ENCODE results near the gene NUAK1. TPM values are rescaled to one million over a fixed set of nuclear protein-coding genes. Genes with fewer than 3 reads are reported as not detected.

Gene NUAK1
- total and polyA plus RNA-seq, 2 experiments from 2014 or later, result 5.4 to 16.9 TPM

GRCh38 chr12:106096376-106096775, 42.4 kb downstream of the NUAK1 start:
- H3K27ac Mint-ChIP-seq, result no peak overlapping the region
- H3K9me3 Mint-ChIP-seq, result no peaks in the 10 kb centered on the region; the same call in 2 of the 3 replicates
- H3K4me3 ChIP-seq, result no peak overlapping the region
- no peaks in the 10 kb centered on the region for H3K36me3 ChIP-seq (ENCODE audit: insufficient read depth)
- no peaks in the 10 kb centered on the region for H3K27me3 ChIP-seq (ENCODE audit: insufficient read depth)
- no peak overlapping the region for H2AFZ ChIP-seq
- peaks cover 38% of the 10 kb centered on the region for H3K79me2 ChIP-seq (replicated peaks; ENCODE audit: insufficient read depth)
- H3K27ac ChIP-seq (ENCODE audit: low read depth), result no peak overlapping the region
- H3F3A ChIP-seq (replicated peaks; ENCODE audit: low read depth), result no peaks in the 10 kb centered on the region
- ATAC-seq (no peak), DNase-seq (ENCODE audit: low spot score) (no peak)
- no peak overlapping the region for H3K4me3 Mint-ChIP-seq
- H4K20me1 ChIP-seq (replicated peaks; ENCODE audit: insufficient read depth), result no peaks in the 10 kb centered on the region
- H3K9me2 ChIP-seq (ENCODE audit: insufficient read depth), result 0 out of 2 replicates have a peak, but pooled peaks cover 4% of the 10 kb centered on the region
- no peak overlapping the region for H3K4me2 ChIP-seq
- H3K36me3 Mint-ChIP-seq (ENCODE audit: low read depth), result peaks cover 15% of the 10 kb centered on the region; the same call in 2 of the 3 replicates
- peaks cover 35% of the 10 kb centered on the region for H3K4me1 Mint-ChIP-seq
- H3K27me3 Mint-ChIP-seq (ENCODE audit: insufficient read depth, low read depth, poor library complexity), result peaks cover 2% of the 10 kb centered on the region
- TF ChIP-seq POLR2AphosphoS5 (IDR thresholded peaks at IDR 0.05; ENCODE audit: low read depth), result no peak
- no peak for TF ChIP-seq EZH2 (IDR thresholded peaks at IDR 0.05; ENCODE audit: low read depth, unreplicated experiment)
- TF ChIP-seq REST (IDR thresholded peaks at IDR 0.05; ENCODE audit: unreplicated experiment), result no peak
- no peak for TF ChIP-seq CREB1 (CRISPR knock-in tag; IDR thresholded peaks at IDR 0.05; ENCODE audit: low read depth)
- TF ChIP-seq ZNF331 (CRISPR knock-in tag; IDR thresholded peaks at IDR 0.05; ENCODE audit: low read depth), result no peak
- TF ChIP-seq ZNF462 (CRISPR knock-in tag; IDR thresholded peaks at IDR 0.05), result no peak
- TF ChIP-seq NANOG (IDR thresholded peaks at IDR 0.05; ENCODE audit: borderline replicate concordance), result no peak
- TF ChIP-seq JUNB (IDR thresholded peaks at IDR 0.05; ENCODE audit: unreplicated experiment), result no peak
- no peak for TF ChIP-seq STAT1 (IDR thresholded peaks at IDR 0.05; ENCODE audit: unreplicated experiment)
- TF ChIP-seq ETS1 (IDR thresholded peaks at IDR 0.05), result no peak
- TF ChIP-seq CTCF (conservative IDR thresholded peaks at IDR 0.05; ENCODE audit: low read depth in 2 of 2), result no peak
- TF ChIP-seq ZNF114 (CRISPR knock-in tag; IDR thresholded peaks at IDR 0.05), result no peak
- no peak for TF ChIP-seq EZH2phosphoT487 (IDR thresholded peaks at IDR 0.05; ENCODE audit: unreplicated experiment)
- H3K4me1 ChIP-seq (ENCODE audit: insufficient read depth), result peaks cover 29% of the 10 kb centered on the region

Measured in GM23338 (cell line).